Lower leg skin (tissue), 3 donors: Measurements from ENCODE around the gene GIT2.

Experiments
- CTCF ChIP-seq, 3 donors: fragments of 450-650 bp; IDR thresholded peaks; one replicate each; pipeline ENCODE4 v1.5.1; 2016; ENCODE audit warnings: antibody characterized with exemption in 3 of 3, mild to moderate bottlenecking in 3 of 3, moderate library complexity in 2 of 3
- POLR2A ChIP-seq, 2 donors: fragments of 450-650 bp; IDR thresholded peaks; one replicate each; pipeline ENCODE4 v1.6.1; 2016 to 2017; ENCODE audit warnings: antibody characterized with exemption in 2 of 2, mild to moderate bottlenecking in 1 of 2, moderate library complexity in 1 of 2

- no peak for TF ChIP-seq CTCF (IDR thresholded peaks at IDR 0.05)
- no peak for TF ChIP-seq POLR2A (IDR thresholded peaks at IDR 0.05)
These were observed 75.8 kb downstream of the GIT2 start for GRCh38 chr12:109920261-109920780.
